Vagina (tissue), 2 donors: ENCODE results near the gene EME1.

Source experiments
- POLR2A ChIP-seq, 2 donors: fragments of 450-650 bp; IDR thresholded peaks; one replicate each; pipeline ENCODE4 v1.6.1; 2017; ENCODE audit warnings: antibody characterized with exemption in 2 of 2, mild to moderate bottlenecking in 2 of 2, moderate library complexity in 2 of 2
- POLR2AphosphoS5 ChIP-seq, 2 donors: sonication (generic); formaldehyde crosslinking; IDR thresholded peaks; one replicate each; pipeline ENCODE4 v1.9.0; 2017; ENCODE audit warnings: antibody characterized with exemption in 2 of 2, mild to moderate bottlenecking in 2 of 2, low read depth in 1 of 2; ENCODE audit not compliant: insufficient read depth in 1 of 2
- TF ChIP-seq, protein P1 (sequence below), 3 experiments: fragments of 450-650 bp in 2 of 3; fragments of 200-600 bp in 1 of 3; sonication (generic) in 1 of 3; IDR thresholded peaks; one replicate each; pipeline ENCODE4 v1.5.1; 2017 to 2019; ENCODE audit warnings: antibody characterized with exemption in 3 of 3, mild to moderate bottlenecking in 2 of 3, moderate library complexity in 2 of 3

DNA sequence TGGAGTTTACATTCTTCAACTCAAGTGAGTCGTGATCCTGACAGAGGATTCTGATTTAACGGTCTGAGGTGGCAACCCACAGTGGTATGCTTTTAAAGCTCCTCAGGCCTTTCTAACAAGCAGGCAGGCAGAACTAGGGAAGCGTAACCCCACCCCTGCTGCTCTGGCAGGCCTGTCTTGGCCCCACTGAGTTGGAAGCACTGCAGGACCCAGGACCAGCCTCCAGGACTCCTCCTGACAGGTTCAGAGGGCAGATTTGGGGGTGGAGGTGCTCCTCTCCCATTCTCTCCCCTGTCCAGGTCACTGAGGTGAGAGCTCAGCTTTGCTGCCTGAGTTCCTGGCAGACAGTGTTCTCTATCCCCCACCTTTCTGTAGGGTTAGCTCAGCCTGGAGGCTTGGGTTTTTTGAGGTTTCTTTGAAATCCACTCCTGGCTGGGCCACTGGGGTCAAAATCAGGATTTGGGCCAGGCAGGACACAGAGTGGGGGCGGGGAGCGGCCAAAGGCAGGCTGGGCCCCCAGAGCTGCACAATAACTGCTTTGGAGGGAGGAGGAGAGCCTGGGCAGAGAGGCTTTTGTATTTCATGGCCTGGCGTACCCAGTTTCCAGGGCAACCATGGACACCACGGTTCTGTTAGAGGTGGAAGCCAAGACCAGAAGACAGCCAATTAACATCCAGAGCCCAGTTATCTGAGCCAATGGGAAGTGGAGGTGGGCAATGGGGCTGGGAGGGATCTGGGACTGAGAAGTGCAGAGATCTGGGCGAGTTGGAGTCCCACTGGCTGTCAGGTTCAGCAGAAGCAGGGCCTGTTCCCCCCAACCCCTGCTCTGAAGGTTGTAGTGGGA, 9.6 kb upstream of the EME1 start:
- TF ChIP-seq, protein P1, sequence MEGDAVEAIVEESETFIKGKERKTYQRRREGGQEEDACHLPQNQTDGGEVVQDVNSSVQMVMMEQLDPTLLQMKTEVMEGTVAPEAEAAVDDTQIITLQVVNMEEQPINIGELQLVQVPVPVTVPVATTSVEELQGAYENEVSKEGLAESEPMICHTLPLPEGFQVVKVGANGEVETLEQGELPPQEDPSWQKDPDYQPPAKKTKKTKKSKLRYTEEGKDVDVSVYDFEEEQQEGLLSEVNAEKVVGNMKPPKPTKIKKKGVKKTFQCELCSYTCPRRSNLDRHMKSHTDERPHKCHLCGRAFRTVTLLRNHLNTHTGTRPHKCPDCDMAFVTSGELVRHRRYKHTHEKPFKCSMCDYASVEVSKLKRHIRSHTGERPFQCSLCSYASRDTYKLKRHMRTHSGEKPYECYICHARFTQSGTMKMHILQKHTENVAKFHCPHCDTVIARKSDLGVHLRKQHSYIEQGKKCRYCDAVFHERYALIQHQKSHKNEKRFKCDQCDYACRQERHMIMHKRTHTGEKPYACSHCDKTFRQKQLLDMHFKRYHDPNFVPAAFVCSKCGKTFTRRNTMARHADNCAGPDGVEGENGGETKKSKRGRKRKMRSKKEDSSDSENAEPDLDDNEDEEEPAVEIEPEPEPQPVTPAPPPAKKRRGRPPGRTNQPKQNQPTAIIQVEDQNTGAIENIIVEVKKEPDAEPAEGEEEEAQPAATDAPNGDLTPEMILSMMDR (IDR thresholded peaks at IDR 0.05): no peak
- TF ChIP-seq POLR2A (IDR thresholded peaks at IDR 0.05) (no peak), POLR2AphosphoS5 (IDR thresholded peaks at IDR 0.05; ENCODE audit: insufficient read depth in 1 of 2, low read depth in 1 of 2) (no peak)
